ENCODE measurements around the gene KRTAP15-1. TPM values are rescaled to one million over a fixed set of nuclear protein-coding genes. Genes with fewer than 3 reads are reported as not detected.

The KRTAP15-1 gene
- total and polyA plus RNA-seq, 2 donors (not counting 3 experiments of a cell fraction or from before 2014, with no cell fraction given): not detected

GRCh38 chr21:30415993-30416392 is 24.1 kb upstream of the KRTAP15-1 start:
- Histone ChIP-seq H3K9ac (replicated peaks; ENCODE audit: extremely low read depth, insufficient read depth, low read length) (no peak overlapping the region), H3K4me3 (replicated peaks in 1 of 3; ENCODE audit: insufficient read depth in 1 of 3, low read depth in 1 of 3, low read length in 3 of 3) (no peak overlapping the region), H3K27ac (ENCODE audit: insufficient read depth, low read depth, low read length) (no peak overlapping the region), H3K36me3 (ENCODE audit: control insufficient read depth in 2 of 2, extremely low read depth in 1 of 2, insufficient read depth in 2 of 2, low read length in 2 of 2) (no peaks in the 10 kb centered on the region), H3K9me3 (replicated peaks; ENCODE audit: control insufficient read depth, insufficient read depth, low read length) (no peaks in the 10 kb centered on the region), H3K9me1 (replicated peaks; ENCODE audit: control insufficient read depth, extremely low read depth, insufficient read depth, low read length) (no peaks in the 10 kb centered on the region), H2AFZ (ENCODE audit: low read depth, low read length) (no peak overlapping the region), H4K20me1 (replicated peaks; ENCODE audit: control insufficient read depth, extremely low read depth, insufficient read depth, low read length) (no peaks in the 10 kb centered on the region), H3K4me1 (ENCODE audit: control insufficient read depth, extremely low read depth, insufficient read depth, low read length) (no peaks in the 10 kb centered on the region), H3K79me2 (ENCODE audit: control insufficient read depth, insufficient read depth, low read length) (no peaks in the 10 kb centered on the region), H3K27me3 (ENCODE audit: control insufficient read depth in 2 of 2, insufficient read depth in 2 of 2, low read length in 2 of 2) (no peaks in the 10 kb centered on the region), H3K4me2 (ENCODE audit: insufficient read depth, low read length) (no peak overlapping the region)
- no peak for FAIRE-seq
- no TSS peak for BruUV-seq (replicated peaks)
- intact Hi-C loops (cut with micrococcal nuclease): no loop called here
- TF ChIP-seq, protein P1, sequence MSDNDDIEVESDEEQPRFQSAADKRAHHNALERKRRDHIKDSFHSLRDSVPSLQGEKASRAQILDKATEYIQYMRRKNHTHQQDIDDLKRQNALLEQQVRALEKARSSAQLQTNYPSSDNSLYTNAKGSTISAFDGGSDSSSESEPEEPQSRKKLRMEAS (IDR thresholded peaks at IDR 0.05; ENCODE audit: insufficient read depth, insufficient read length): no peak
- TF ChIP-seq, protein P2, sequence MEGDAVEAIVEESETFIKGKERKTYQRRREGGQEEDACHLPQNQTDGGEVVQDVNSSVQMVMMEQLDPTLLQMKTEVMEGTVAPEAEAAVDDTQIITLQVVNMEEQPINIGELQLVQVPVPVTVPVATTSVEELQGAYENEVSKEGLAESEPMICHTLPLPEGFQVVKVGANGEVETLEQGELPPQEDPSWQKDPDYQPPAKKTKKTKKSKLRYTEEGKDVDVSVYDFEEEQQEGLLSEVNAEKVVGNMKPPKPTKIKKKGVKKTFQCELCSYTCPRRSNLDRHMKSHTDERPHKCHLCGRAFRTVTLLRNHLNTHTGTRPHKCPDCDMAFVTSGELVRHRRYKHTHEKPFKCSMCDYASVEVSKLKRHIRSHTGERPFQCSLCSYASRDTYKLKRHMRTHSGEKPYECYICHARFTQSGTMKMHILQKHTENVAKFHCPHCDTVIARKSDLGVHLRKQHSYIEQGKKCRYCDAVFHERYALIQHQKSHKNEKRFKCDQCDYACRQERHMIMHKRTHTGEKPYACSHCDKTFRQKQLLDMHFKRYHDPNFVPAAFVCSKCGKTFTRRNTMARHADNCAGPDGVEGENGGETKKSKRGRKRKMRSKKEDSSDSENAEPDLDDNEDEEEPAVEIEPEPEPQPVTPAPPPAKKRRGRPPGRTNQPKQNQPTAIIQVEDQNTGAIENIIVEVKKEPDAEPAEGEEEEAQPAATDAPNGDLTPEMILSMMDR (IDR thresholded peaks at IDR 0.05; ENCODE audit: extremely low read depth in 1 of 2, insufficient read depth in 1 of 2, low read depth in 1 of 2, low read length in 2 of 2): no peak
- no peak for TF ChIP-seq MYC (IDR thresholded peaks at IDR 0.05; ENCODE audit: low read depth, low read length)
- TF ChIP-seq FOS (IDR thresholded peaks at IDR 0.05; ENCODE audit: borderline replicate concordance, insufficient read depth, low read length): no peak
- TF ChIP-seq JUN (IDR thresholded peaks at IDR 0.05; ENCODE audit: borderline replicate concordance, insufficient read depth, insufficient read length, low read depth): no peak
- TF ChIP-seq GATA2 (IDR thresholded peaks at IDR 0.05; ENCODE audit: insufficient read depth, insufficient read length, low read depth, low read length): no peak
- TF ChIP-seq EZH2 (IDR thresholded peaks at IDR 0.05; ENCODE audit: borderline replicate concordance, low read depth, low read length, severe bottlenecking): no peak
- TF ChIP-seq POLR2AphosphoS5 (IDR thresholded peaks at IDR 0.05; ENCODE audit: insufficient read depth, low read depth, low read length): no peak
- TF ChIP-seq POLR2A (IDR thresholded peaks at IDR 0.05; ENCODE audit: low read depth, low read length): no peak
- ChIA-PET CTCF (no interaction called here), POLR2A (no interaction called here)
- no peak for DNase-seq (ENCODE audit: low read depth, low spot score)
- dilution Hi-C loops (cut with MboI; ENCODE audit: extremely low pct_ligation_motif_present, low sequenced_read_pairs): no loop called here
